KMS-11 (cell line): ENCODE results near the gene ZNF675.
"Not testable (repeated sequence)": the region's sequence is repeated elsewhere in the genome, so short reads cannot be mapped to it uniquely, and the experiment has no call there.

Experiments used
- H2AFZ ChIP-seq: fragments of 200-600 bp; sonication (generic); 2 replicates; pipeline ENCODE4 v1.6.1; 2016; ENCODE audit warnings: antibody characterized with exemption, mixed run types, low read depth
- H3K27ac ChIP-seq: fragments of 200-600 bp; sonication (generic); 2 replicates; pipeline ENCODE4 v1.6.1; 2016; ENCODE audit warnings: mild to moderate bottlenecking, mixed run types
- H3K27me3 ChIP-seq: fragments of 200-600 bp; sonication (generic); 2 replicates; pipeline ENCODE4 v1.6.1; 2017; ENCODE audit warnings: mild to moderate bottlenecking, low read depth, mixed run types, moderate library complexity; ENCODE audit not compliant: insufficient read depth
- H3K36me3 ChIP-seq: fragments of 200-600 bp; sonication (generic); 2 replicates; pipeline ENCODE4 v1.6.1; 2017; ENCODE audit warnings: mild to moderate bottlenecking, mixed run types; ENCODE audit not compliant: insufficient read depth
- H3K4me1 ChIP-seq: fragments of 200-600 bp; sonication (generic); 2 replicates; pipeline ENCODE4 v1.6.1; 2016; ENCODE audit warnings: mild to moderate bottlenecking, low read depth, mixed run types; ENCODE audit not compliant: poor library complexity, severe bottlenecking
- H3K4me2 ChIP-seq: fragments of 200-600 bp; sonication (generic); 2 replicates; pipeline ENCODE4 v1.7.0; 2016; ENCODE audit warnings: mild to moderate bottlenecking, mixed run types
- H3K4me3 ChIP-seq: fragments of 200-600 bp; sonication (generic); IDR thresholded peaks from 2 replicates; pipeline ENCODE4 v1.6.1; 2017; ENCODE audit warnings: low read depth, low read length, mixed read lengths; ENCODE audit not compliant: insufficient read depth
- H3K79me2 ChIP-seq: fragments of 200-600 bp; sonication (generic); 2 replicates; pipeline ENCODE4 v1.6.1; 2016; ENCODE audit warnings: low read depth, mixed run types; ENCODE audit not compliant: insufficient read depth
- H3K9ac ChIP-seq: fragments of 200-600 bp; sonication (generic); 2 replicates; pipeline ENCODE4 v1.6.1; 2016; ENCODE audit warnings: mild to moderate bottlenecking, mixed run types
- H4K20me1 ChIP-seq: fragments of 200-600 bp; sonication (generic); 2 replicates; pipeline ENCODE4 v1.6.1; 2016; ENCODE audit warnings: mild to moderate bottlenecking, mixed run types; ENCODE audit not compliant: insufficient read depth
- CTCF ChIP-seq: fragments of 200-600 bp; sonication (generic); conservative IDR thresholded peaks from 2 replicates; pipeline ENCODE4 v1.6.1; 2017; ENCODE audit warnings: low read depth, mild to moderate bottlenecking, antibody characterized with exemption, low read length, moderate library complexity, mixed read lengths

The ZNF675 gene

GRCh38 chr19:23709347-23709746 lies 22.3 kb upstream of the ZNF675 start:
- H3K4me3 ChIP-seq: no peak overlapping the region
- H3K79me2 ChIP-seq: no peaks in the 10 kb centered on the region
- H3K4me1 ChIP-seq: peaks cover 14% of the 10 kb centered on the region
- H3K9ac ChIP-seq: no peak overlapping the region
- no peak overlapping the region for H2AFZ ChIP-seq
- H3K36me3 ChIP-seq: no peaks in the 10 kb centered on the region
- no peak overlapping the region for H3K27ac ChIP-seq
- TF ChIP-seq CTCF: no peak
- peak overlapping the region; percentile 36; the same call in 1 of the 2 replicates for H3K4me2 ChIP-seq
- H3K27me3 ChIP-seq: no peaks in the 10 kb centered on the region
- H4K20me1 ChIP-seq: no peaks in the 10 kb centered on the region

- no peaks in the 10 kb centered on the region for H3K27me3 ChIP-seq
- no peak overlapping the region for H2AFZ ChIP-seq
- no peaks in the 10 kb centered on the region for H3K79me2 ChIP-seq
- no peak for TF ChIP-seq CTCF
- no peak overlapping the region for H3K27ac ChIP-seq
- H3K4me2 ChIP-seq: no peak overlapping the region
- H3K4me1 ChIP-seq: peaks cover 14% of the 10 kb centered on the region
- H4K20me1 ChIP-seq: no peaks in the 10 kb centered on the region
- H3K9ac ChIP-seq: no peak overlapping the region
- H3K4me3 ChIP-seq: no peak overlapping the region
- no peaks in the 10 kb centered on the region for H3K36me3 ChIP-seq
These were observed 19.6 kb upstream of the ZNF675 start for GRCh38 chr19:23706657-23707056.

GRCh38 chr19:23699521-23699860 lies 12.5 kb upstream of the ZNF675 start:
- no peak for TF ChIP-seq CTCF
- no peak overlapping the region for H3K9ac ChIP-seq
- H3K4me2 ChIP-seq: no peak overlapping the region
- no peak overlapping the region for H2AFZ ChIP-seq
- no peaks in the 10 kb centered on the region for H4K20me1 ChIP-seq
- H3K4me1 ChIP-seq: no peaks in the 10 kb centered on the region
- no peaks in the 10 kb centered on the region for H3K36me3 ChIP-seq
- no peak overlapping the region for H3K4me3 ChIP-seq
- H3K79me2 ChIP-seq: no peaks in the 10 kb centered on the region
- H3K27ac ChIP-seq: no peak overlapping the region
- no peaks in the 10 kb centered on the region for H3K27me3 ChIP-seq

GRCh38 chr19:23698711-23699520 lies 11.9 kb upstream of the ZNF675 start:
- Histone ChIP-seq H3K4me1 (no peaks in the 10 kb centered on the region), H4K20me1 (no peaks in the 10 kb centered on the region), H3K9ac (no peak overlapping the region), H2AFZ (no peak overlapping the region), H3K4me3 (no peak overlapping the region), H3K27me3 (no peaks in the 10 kb centered on the region), H3K27ac (no peak overlapping the region), H3K36me3 (no peaks in the 10 kb centered on the region), H3K4me2 (no peak overlapping the region), H3K79me2 (no peaks in the 10 kb centered on the region)
- no peak for TF ChIP-seq CTCF

- H2AFZ ChIP-seq, H3K79me2 ChIP-seq, H3K36me3 ChIP-seq, H3K4me2 ChIP-seq, H3K4me3 ChIP-seq, H3K9ac ChIP-seq, H4K20me1 ChIP-seq, H3K4me1 ChIP-seq, H3K27ac ChIP-seq, H3K27me3 ChIP-seq: not testable (repeated sequence)
These were observed 5.9 kb upstream of the ZNF675 start for GRCh38 chr19:23692937-23693336.
